ENCODE data around the gene SRBD1. TPM values are rescaled to one million over a fixed set of nuclear protein-coding genes. Genes with fewer than 3 reads are reported as not detected.

Gene SRBD1
- polyA plus RNA-seq, 1 donor (not counting 4 experiments of a cell fraction or from before 2014, with no cell fraction given), result 8.8 TPM

DNA sequence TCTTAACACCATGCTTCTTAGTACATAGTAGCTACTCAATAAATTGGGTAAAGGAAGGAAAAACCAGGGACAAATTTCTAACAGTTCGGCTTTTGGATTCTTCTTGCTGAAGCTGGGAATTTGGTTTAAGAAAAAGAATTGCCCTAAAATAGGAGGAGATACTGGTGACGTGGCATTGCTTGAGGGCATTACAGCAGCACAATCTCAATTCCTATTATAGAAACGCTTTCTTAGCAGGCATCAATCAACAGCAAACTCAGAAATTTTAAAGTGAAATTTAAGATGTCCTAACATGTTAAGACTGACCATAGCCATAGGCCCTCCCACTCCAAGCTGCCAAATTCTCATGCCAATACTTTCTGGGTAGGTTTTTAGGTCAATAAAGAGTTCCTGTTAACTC, 169.5 kb downstream of the SRBD1 start:
- Histone ChIP-seq H3K27ac (ENCODE audit: control insufficient read depth, insufficient read depth, low read length) (no peak overlapping the region), H3K9ac (ENCODE audit: control insufficient read depth, extremely low read depth, insufficient read depth, low read length) (no peak overlapping the region), H3K9me3 (ENCODE audit: control insufficient read depth, low read depth, low read length) (no peaks in the 10 kb centered on the region), H3K27me3 (ENCODE audit: control insufficient read depth, extremely low read depth, insufficient read depth, low read length) (no peaks in the 10 kb centered on the region), H3K4me1 (ENCODE audit: control insufficient read depth, extremely low read depth, insufficient read depth, low read length) (no peaks in the 10 kb centered on the region), H3K79me2 (ENCODE audit: control insufficient read depth, insufficient read depth, low read length) (no peaks in the 10 kb centered on the region), H3K36me3 (ENCODE audit: control insufficient read depth in 2 of 2, extremely low read depth in 1 of 2, insufficient read depth in 2 of 2, low read length in 2 of 2) (no peaks in the 10 kb centered on the region), H3K4me3 (ENCODE audit: control insufficient read depth in 2 of 3, extremely low read depth in 1 of 3, insufficient read depth in 2 of 3, low read depth in 1 of 3, low read length in 3 of 3) (no peak overlapping the region), H2AFZ (ENCODE audit: control insufficient read depth, low read length) (no peak overlapping the region), H3K4me2 (ENCODE audit: control insufficient read depth, extremely low read depth, insufficient read depth, low read depth, low read length) (no peak overlapping the region), H4K20me1 (ENCODE audit: control insufficient read depth, extremely low read depth, insufficient read depth, low read length) (no peaks in the 10 kb centered on the region), H3K9me1 (ENCODE audit: control insufficient read depth, extremely low read depth, insufficient read depth, low read length) (no peaks in the 10 kb centered on the region)
- FAIRE-seq, result no peak
- TF ChIP-seq, protein P1, sequence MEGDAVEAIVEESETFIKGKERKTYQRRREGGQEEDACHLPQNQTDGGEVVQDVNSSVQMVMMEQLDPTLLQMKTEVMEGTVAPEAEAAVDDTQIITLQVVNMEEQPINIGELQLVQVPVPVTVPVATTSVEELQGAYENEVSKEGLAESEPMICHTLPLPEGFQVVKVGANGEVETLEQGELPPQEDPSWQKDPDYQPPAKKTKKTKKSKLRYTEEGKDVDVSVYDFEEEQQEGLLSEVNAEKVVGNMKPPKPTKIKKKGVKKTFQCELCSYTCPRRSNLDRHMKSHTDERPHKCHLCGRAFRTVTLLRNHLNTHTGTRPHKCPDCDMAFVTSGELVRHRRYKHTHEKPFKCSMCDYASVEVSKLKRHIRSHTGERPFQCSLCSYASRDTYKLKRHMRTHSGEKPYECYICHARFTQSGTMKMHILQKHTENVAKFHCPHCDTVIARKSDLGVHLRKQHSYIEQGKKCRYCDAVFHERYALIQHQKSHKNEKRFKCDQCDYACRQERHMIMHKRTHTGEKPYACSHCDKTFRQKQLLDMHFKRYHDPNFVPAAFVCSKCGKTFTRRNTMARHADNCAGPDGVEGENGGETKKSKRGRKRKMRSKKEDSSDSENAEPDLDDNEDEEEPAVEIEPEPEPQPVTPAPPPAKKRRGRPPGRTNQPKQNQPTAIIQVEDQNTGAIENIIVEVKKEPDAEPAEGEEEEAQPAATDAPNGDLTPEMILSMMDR (optimal IDR thresholded peaks at IDR 0.05 in 1 of 3, IDR thresholded peaks at IDR 0.05 in 1 of 3, conservative IDR thresholded peaks at IDR 0.05 in 1 of 3; ENCODE audit: extremely low read depth in 1 of 3, insufficient read depth in 2 of 3, low read length in 3 of 3), result no peak
- TF ChIP-seq EZH2 (IDR thresholded peaks at IDR 0.05; ENCODE audit: low read length), result no peak
- no peak for DNase-seq (ENCODE audit: low read depth, low spot score)
- dilution Hi-C loops (cut with MboI; ENCODE audit: extremely low pct_ligation_motif_present, low sequenced_read_pairs), result no loop called here

DNA sequence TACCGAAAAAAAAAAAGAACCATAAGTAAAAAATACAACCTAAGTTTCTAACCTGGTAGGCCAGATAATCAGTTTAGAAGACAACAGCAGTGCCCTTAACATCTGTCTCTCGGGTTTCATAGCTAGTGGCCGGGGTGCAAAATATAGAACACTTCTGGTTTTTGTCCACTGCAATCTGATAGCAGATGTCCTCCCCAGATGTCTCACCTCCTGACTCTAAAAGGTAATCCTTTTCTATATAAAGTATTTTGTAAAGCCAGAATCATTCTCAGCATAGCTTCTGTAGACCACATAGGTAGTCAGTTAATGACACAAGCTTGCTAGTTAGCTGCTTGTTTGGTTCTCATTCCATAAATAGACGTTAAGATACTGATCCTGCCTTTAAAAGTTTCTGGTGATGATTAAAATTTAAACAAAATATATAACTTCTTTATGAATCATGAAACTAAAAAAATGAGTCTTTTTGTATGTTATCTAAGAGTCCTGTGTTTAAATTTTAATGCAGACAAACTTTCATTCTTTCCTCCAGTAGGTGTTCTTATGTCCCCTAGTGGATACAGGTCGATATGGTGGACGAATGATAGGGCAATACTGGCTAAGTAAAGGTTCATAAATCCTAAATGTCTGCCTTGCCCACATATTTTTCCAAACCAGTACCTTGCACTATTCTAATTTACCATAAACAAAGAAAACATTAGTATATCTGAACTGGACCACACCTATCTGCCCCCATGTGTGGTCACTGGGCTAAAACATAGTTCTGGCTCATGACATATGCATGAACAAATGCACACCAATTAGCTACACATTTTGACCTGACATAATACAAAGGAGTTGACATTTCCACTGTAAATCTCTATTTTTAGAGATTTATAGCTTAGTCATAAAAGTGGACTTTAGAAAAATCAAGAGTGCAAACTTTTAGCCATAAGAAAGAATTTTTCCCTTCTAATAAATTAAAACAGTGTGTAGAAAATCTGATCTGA, 171.0 kb downstream of the SRBD1 start:
- Histone ChIP-seq H3K4me3 (ENCODE audit: control insufficient read depth in 2 of 3, extremely low read depth in 1 of 3, insufficient read depth in 2 of 3, low read depth in 1 of 3, low read length in 3 of 3) (no peak overlapping the region), H3K4me1 (ENCODE audit: control insufficient read depth, extremely low read depth, insufficient read depth, low read length) (peaks cover 6% of the 10 kb centered on the region), H3K9ac (ENCODE audit: control insufficient read depth, extremely low read depth, insufficient read depth, low read length) (no peak overlapping the region), H3K27me3 (ENCODE audit: control insufficient read depth, extremely low read depth, insufficient read depth, low read length) (no peaks in the 10 kb centered on the region), H3K36me3 (ENCODE audit: control insufficient read depth in 2 of 2, extremely low read depth in 1 of 2, insufficient read depth in 2 of 2, low read length in 2 of 2) (no peaks in the 10 kb centered on the region), H2AFZ (ENCODE audit: control insufficient read depth, low read length) (no peak overlapping the region), H3K27ac (ENCODE audit: control insufficient read depth, insufficient read depth, low read length) (no peak overlapping the region), H3K9me1 (ENCODE audit: control insufficient read depth, extremely low read depth, insufficient read depth, low read length) (no peaks in the 10 kb centered on the region), H3K9me3 (ENCODE audit: control insufficient read depth, low read depth, low read length) (no peaks in the 10 kb centered on the region), H3K4me2 (ENCODE audit: control insufficient read depth, extremely low read depth, insufficient read depth, low read depth, low read length) (no peak overlapping the region), H4K20me1 (ENCODE audit: control insufficient read depth, extremely low read depth, insufficient read depth, low read length) (no peaks in the 10 kb centered on the region), H3K79me2 (ENCODE audit: control insufficient read depth, insufficient read depth, low read length) (no peaks in the 10 kb centered on the region)
- dilution Hi-C loops (cut with MboI; ENCODE audit: extremely low pct_ligation_motif_present, low sequenced_read_pairs), result no loop called here
- no peak for TF ChIP-seq EZH2 (IDR thresholded peaks at IDR 0.05; ENCODE audit: low read length)
- TF ChIP-seq, protein P1 (optimal IDR thresholded peaks at IDR 0.05 in 1 of 3, IDR thresholded peaks at IDR 0.05 in 1 of 3, conservative IDR thresholded peaks at IDR 0.05 in 1 of 3; ENCODE audit: extremely low read depth in 1 of 3, insufficient read depth in 2 of 3, low read length in 3 of 3), result no peak
- DNase-seq (ENCODE audit: low read depth, low spot score), result no peak
- no peak for FAIRE-seq
